ENCODE measurements around the gene CCT6A.
"Not testable (repeated sequence)": the region's sequence is repeated elsewhere in the genome, so short reads cannot be mapped to it uniquely, and the experiment has no call there.

CCT6A gene

DNA sequence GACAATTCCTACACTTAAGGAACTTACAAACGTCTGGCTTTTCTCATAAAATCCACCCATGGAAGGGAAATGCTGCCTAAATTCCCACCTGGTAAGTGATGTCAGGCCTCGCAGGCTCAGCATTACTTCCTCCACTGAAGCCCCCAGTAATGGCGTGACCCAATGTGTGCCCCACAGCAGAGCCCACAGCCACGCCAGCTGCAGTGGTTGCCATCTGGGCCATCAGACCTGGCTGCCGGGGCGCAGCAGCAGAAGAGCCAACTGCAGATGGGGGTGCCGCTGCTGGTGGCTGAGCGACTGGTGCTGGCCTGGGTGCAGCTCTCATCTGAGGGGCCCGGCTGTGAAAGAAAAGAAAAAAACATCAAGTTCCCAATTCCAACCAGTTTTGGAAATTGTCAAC lies 52.6 kb downstream of the CCT6A start:
- DNase-seq: not testable (repeated sequence)

GRCh38 chr7:56105508-56105907 lies 53.9 kb downstream of the CCT6A start:
- peak; percentile 67 for DNase-seq

DNA sequence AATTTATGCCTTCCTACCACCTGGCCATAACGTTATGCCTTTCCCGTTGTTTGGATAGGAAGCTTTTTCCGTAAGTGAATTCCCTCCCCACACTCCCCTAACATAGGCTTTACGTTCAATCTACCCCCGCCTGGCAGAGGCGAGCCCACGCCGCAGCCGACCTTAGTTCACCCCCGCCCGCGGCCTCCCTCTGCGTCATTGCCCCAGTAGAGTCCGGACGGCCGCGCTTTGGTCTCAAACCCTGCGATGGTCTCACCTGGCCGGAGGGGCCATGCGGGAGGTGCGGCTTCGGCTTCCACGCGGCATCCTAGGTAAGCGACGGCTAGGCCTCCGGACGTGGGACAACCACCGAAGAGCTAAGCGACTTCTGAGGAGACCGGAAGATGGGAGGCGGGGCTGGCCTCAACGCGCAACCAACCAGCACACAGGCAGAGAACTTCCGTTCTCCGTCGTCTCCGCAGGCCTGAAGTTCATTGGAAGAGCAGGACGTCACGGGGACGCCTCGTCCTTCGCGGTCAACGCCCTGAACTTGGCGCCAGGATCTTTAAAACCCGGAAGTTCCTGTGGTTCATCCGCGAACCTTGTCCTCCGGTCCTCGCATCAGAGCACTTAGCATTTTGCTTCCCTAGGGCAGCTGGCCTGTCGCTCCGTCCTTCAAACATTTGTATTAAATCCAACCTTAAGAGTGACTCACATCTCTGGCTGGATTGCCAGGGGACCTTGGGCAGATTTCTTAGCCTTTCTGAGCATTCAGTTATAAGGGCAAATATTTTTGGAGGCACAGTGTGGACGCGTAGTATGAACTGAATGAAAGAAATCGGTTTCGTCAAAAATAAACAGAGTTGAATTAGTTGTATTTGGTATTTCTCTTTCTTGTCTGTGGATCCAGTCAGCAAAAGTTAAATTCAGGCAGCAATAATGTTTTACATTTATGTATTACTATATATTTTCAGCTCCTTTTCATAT lies 54.8 kb downstream of the CCT6A start, which contains the start of gene CHCHD2:
Gene CHCHD2 (minus strand): TSS at position 369 of the 966 bp plus-strand sequence. CDS start 63 bp downstream, at position 306.
- peak; percentile 97 for DNase-seq

GRCh38 chr7:56107954-56108258 lies 56.3 kb downstream of the CCT6A start:
- no peak for DNase-seq

DNA sequence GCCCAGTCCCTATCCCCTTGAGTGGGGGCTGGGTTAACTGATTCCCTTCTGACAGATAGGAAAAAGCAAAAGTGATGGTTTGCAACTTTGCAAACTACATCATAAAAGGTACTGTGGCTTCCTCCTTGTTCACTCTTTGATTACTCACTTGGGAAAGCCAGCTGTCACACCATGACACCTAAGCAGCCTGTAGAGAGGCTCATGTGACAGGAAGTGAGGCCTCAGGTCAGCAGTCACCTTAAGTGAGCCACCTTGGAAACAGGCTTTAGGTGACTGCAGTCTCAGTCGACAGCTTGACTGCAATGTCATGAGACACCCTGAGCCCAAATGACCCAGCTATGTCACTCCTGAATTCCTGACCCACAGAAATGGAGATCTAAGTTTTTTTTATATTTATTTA lies 59.0 kb downstream of the CCT6A start:
- no peak for DNase-seq

- not testable (repeated sequence) for DNase-seq
These were observed 60.7 kb downstream of the CCT6A start for GRCh38 chr7:56112244-56112643.
